LHCN-M2 (cell line): ENCODE results near the gene DIAPH1. TPM values are rescaled to one million over a fixed set of nuclear protein-coding genes. Genes with fewer than 3 reads are reported as not detected.

Source experiments
- DNase-seq: peaks from one replicate; pipeline ENCODE4 v3.0.0-alpha.2; 2012; ENCODE audit warnings: low read depth
- total RNA-seq: library from RNA; depleted of rRNA; stranded (reverse); fragments of >200 nt; gene quantifications from 2 replicates; pipeline ENCODE4 v1.2.3, GENCODE V29; 2014

Gene DIAPH1
- total RNA-seq, 1 experiment from 2014 or later, result 38.9 TPM

GRCh38 chr5:141522301-141522700, 96.5 kb downstream of the DIAPH1 start:
- no peak for DNase-seq

GRCh38 chr5:141521244-141521781, 97.5 kb downstream of the DIAPH1 start:
- DNase-seq, result peak; percentile 100

GRCh38 chr5:141519605-141520565, 98.9 kb downstream of the DIAPH1 start:
- DNase-seq, result no peak

GRCh38 chr5:141518618-141519015, 100.2 kb downstream of the DIAPH1 start:
- DNase-seq, result peak; percentile 56

GRCh38 chr5:141517880-141518617, 100.8 kb downstream of the DIAPH1 start:
- DNase-seq, result peak; percentile 99

GRCh38 chr5:141517312-141517711, 101.5 kb downstream of the DIAPH1 start:
- DNase-seq, result no peak

- peak; percentile 52 for DNase-seq
Measured at GRCh38 chr5:141516672-141517025, 102.2 kb downstream of the DIAPH1 start.

- no peak for DNase-seq
Measured at GRCh38 chr5:141515946-141516671, 102.7 kb downstream of the DIAPH1 start.

- no peak for DNase-seq
Measured at GRCh38 chr5:141515141-141515540, 103.7 kb downstream of the DIAPH1 start.

GRCh38 chr5:141514330-141515133, 104.3 kb downstream of the DIAPH1 start:
- no peak for DNase-seq

- DNase-seq, result peak; percentile 96
Measured at GRCh38 chr5:141513627-141514329, 105.0 kb downstream of the DIAPH1 start.

GRCh38 chr5:141512911-141513626, 105.7 kb downstream of the DIAPH1 start:
- DNase-seq, result no peak

GRCh38 chr5:141512390-141512910, 106.3 kb downstream of the DIAPH1 start:
- DNase-seq, result peak; percentile 61

GRCh38 chr5:141511771-141512325, 107.0 kb downstream of the DIAPH1 start:
- DNase-seq, result no peak

GRCh38 chr5:141510850-141511601, 107.8 kb downstream of the DIAPH1 start:
- DNase-seq, result no peak

- no peak for DNase-seq
Measured at GRCh38 chr5:141510160-141510559, 108.6 kb downstream of the DIAPH1 start.

GRCh38 chr5:141508798-141509611, 109.8 kb downstream of the DIAPH1 start:
- peak; percentile 98 for DNase-seq
